C4-2B (cell line): ENCODE data around the gene DSN1.

ENCODE experiments used
- ZFX ChIP-seq: fragments of 450-650 bp; IDR thresholded peaks from 2 replicates; pipeline ENCODE4 v1.6.1; 2017
- TF ChIP-seq, protein P1 (sequence below): fragments of 450-650 bp; conservative IDR thresholded peaks from 2 replicates; pipeline ENCODE4 v1.5.1; 2017; ENCODE audit warnings: mild to moderate bottlenecking

DNA sequence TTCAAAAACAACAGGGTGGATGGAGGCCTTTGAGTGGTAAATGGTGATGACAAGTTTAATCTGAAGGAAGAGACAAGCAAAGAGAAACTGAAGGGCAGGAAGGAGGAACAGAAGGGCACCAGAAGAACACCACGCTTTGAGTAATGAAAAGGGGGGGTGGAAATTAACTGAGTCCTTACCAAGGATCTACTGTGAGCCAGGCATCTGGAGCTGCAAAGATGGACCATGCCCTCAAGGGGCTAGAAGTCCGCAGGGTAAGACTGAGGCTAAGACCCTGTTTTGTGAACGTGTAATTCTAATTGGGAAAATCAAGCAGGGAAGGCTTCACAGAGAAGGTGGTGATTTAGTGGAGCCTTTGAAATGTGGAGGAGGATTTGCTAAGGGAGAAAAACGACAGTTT is 29.3 kb downstream of the DSN1 start:
- TF ChIP-seq, protein P1, sequence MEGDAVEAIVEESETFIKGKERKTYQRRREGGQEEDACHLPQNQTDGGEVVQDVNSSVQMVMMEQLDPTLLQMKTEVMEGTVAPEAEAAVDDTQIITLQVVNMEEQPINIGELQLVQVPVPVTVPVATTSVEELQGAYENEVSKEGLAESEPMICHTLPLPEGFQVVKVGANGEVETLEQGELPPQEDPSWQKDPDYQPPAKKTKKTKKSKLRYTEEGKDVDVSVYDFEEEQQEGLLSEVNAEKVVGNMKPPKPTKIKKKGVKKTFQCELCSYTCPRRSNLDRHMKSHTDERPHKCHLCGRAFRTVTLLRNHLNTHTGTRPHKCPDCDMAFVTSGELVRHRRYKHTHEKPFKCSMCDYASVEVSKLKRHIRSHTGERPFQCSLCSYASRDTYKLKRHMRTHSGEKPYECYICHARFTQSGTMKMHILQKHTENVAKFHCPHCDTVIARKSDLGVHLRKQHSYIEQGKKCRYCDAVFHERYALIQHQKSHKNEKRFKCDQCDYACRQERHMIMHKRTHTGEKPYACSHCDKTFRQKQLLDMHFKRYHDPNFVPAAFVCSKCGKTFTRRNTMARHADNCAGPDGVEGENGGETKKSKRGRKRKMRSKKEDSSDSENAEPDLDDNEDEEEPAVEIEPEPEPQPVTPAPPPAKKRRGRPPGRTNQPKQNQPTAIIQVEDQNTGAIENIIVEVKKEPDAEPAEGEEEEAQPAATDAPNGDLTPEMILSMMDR, result no peak
- TF ChIP-seq ZFX, result no peak
